VCaP (cell line): Measurements from ENCODE around the gene CCL21.

ENCODE experiments used
- H3K27ac ChIP-seq: fragments of 450-650 bp; 2 replicates; pipeline ENCODE4 v1.5.1; 2017
- TF ChIP-seq, protein P1 (sequence below): fragments of 450-650 bp; conservative IDR thresholded peaks from 2 replicates; pipeline ENCODE4 v1.5.1; 2017; ENCODE audit warnings: mild to moderate bottlenecking, moderate library complexity

Gene CCL21

GRCh38 chr9:34701023-34701768, 8.7 kb downstream of the CCL21 start:
- peak overlapping the region; percentile 25; the same call in 1 of the 2 replicates for H3K27ac ChIP-seq
- TF ChIP-seq, protein P1, sequence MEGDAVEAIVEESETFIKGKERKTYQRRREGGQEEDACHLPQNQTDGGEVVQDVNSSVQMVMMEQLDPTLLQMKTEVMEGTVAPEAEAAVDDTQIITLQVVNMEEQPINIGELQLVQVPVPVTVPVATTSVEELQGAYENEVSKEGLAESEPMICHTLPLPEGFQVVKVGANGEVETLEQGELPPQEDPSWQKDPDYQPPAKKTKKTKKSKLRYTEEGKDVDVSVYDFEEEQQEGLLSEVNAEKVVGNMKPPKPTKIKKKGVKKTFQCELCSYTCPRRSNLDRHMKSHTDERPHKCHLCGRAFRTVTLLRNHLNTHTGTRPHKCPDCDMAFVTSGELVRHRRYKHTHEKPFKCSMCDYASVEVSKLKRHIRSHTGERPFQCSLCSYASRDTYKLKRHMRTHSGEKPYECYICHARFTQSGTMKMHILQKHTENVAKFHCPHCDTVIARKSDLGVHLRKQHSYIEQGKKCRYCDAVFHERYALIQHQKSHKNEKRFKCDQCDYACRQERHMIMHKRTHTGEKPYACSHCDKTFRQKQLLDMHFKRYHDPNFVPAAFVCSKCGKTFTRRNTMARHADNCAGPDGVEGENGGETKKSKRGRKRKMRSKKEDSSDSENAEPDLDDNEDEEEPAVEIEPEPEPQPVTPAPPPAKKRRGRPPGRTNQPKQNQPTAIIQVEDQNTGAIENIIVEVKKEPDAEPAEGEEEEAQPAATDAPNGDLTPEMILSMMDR = peak; percentile 89

DNA sequence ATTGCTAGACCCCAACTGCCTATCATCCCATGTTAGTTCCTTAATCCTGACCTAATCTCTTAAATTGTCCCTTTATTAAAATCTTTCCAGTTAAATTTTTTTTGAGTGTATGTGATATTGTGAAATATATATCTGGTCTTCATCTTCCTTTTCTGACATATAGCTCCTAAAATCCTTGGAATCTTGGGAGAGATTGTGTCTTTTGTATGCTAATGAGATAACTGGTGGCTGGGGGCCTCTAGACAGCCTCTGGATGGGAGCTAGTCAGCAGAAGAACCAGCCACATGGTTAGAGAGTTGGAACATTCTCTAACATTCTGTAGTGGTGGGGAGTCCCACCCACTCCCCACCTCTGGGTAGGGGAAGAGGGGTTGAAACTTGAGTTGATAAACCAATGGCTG, 15.1 kb downstream of the CCL21 start:
- TF ChIP-seq, protein P1 = no peak
- H3K27ac ChIP-seq = no peak overlapping the region

DNA sequence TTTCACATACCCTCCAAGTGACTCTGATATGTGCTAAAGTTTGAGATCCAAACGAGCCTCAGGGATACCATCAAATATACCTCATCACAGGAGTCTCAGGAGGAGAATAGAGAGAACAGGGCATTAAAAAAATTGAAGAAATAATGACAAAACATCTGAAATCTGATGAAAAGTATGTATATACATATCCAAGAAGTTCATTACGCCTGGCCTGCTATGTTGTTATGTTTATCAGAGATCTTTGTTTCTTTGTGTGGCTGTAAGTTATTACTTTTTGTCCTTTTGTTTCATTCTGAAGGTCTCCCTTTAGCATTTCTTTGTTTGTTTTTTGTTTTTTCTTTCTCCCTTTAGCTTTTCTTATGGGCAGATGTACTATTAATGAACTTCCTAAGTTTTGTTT, 16.4 kb downstream of the CCL21 start:
- no peak overlapping the region for H3K27ac ChIP-seq
- TF ChIP-seq, protein P1 = no peak

GRCh38 chr9:34691936-34692315, 18.0 kb downstream of the CCL21 start:
- no peak overlapping the region for H3K27ac ChIP-seq
- TF ChIP-seq, protein P1 = no peak

GRCh38 chr9:34690983-34691935, 18.7 kb downstream of the CCL21 start, which contains the start of gene CCL19:
Gene CCL19, minus strand, starts transcription at chr9:34691276. Its CDS starts 137 bp downstream, at chr9:34691139.
- no peak within 1 kb of the TSS for H3K27ac ChIP-seq
- TF ChIP-seq, protein P1 = no peak

DNA sequence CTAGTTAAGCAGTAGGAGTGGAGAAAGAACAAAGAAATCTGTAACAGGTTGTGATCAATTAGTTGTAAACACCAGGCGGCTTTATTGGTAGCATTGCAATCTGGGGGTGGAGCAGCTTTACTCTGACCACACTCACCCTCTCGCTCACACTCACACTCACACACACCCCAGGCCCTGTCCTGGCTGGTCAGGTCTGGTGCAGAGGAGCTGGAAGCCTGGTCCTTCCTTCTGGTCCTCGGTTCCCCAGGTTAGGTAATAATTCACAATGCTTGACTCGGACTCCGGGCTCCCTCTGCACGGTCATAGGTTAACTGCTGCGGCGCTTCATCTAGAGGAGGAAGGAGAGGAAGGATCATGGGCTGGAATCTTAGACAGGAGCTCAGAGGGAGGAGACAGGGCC, 20.4 kb downstream of the CCL21 start:
- TF ChIP-seq, protein P1 = no peak
- no peak overlapping the region for H3K27ac ChIP-seq

- H3K27ac ChIP-seq = no peak overlapping the region
- TF ChIP-seq, protein P1 = no peak
Measured at GRCh38 chr9:34689116-34689470, 20.8 kb downstream of the CCL21 start.
